Neuronal stem cell (in vitro differentiated cells): ENCODE results near the gene ADD1.
"Not testable (repeated sequence)": the region's sequence is repeated elsewhere in the genome, so short reads cannot be mapped to it uniquely, and the experiment has no call there.

ENCODE experiments used
- DNase-seq: peaks from one replicate; pipeline ENCODE4 v3.0.0-alpha.2; 2013; ENCODE audit warnings: low spot score
- H2AFZ ChIP-seq: one replicate; pipeline ENCODE4 v1.6.1; 2013; ENCODE audit warnings: mild to moderate bottlenecking, low read length, inconsistent platforms
- H2AK5ac ChIP-seq: 2 replicates; pipeline ENCODE4 v1.6.1; 2013; ENCODE audit warnings: low read depth, mild to moderate bottlenecking, inconsistent platforms, low read length, moderate library complexity, mixed read lengths
- H2BK120ac ChIP-seq: 2 replicates; pipeline ENCODE4 v1.6.1; 2013; ENCODE audit warnings: low read depth, mild to moderate bottlenecking, inconsistent platforms, low read length, moderate library complexity, mixed read lengths
- H2BK12ac ChIP-seq: one replicate; pipeline ENCODE4 v1.6.1; 2013; ENCODE audit warnings: low read length, inconsistent platforms
- H2BK15ac ChIP-seq: 2 replicates; pipeline ENCODE4 v1.6.1; 2013; ENCODE audit warnings: mild to moderate bottlenecking, low read length, inconsistent platforms, mixed read lengths
- H2BK5ac ChIP-seq: one replicate; pipeline ENCODE4 v1.6.1; 2013; ENCODE audit warnings: inconsistent platforms, mild to moderate bottlenecking, low read length, moderate library complexity
- H3K14ac ChIP-seq: one replicate; pipeline ENCODE4 v1.6.1; 2013; ENCODE audit warnings: low read length, inconsistent platforms
- H3K18ac ChIP-seq: 2 replicates; pipeline ENCODE4 v1.6.1; 2013; ENCODE audit warnings: low read length, inconsistent platforms
- H3K23ac ChIP-seq: 2 replicates; pipeline ENCODE4 v1.6.1; 2013; ENCODE audit warnings: low read depth, mild to moderate bottlenecking, mixed read lengths, low read length, inconsistent platforms; ENCODE audit not compliant: poor library complexity
- H3K27ac ChIP-seq: replicated peaks from 3 replicates; pipeline ENCODE4 v1.5.1; 2013; ENCODE audit warnings: low read length, inconsistent platforms
- H3K27me3 ChIP-seq, 3 experiments: 2 replicates each; pipeline ENCODE4 v1.6.1; 2013; ENCODE audit warnings: low read length in 3 of 3, mild to moderate bottlenecking in 2 of 3, inconsistent platforms in 1 of 3, low read depth in 1 of 3, mixed read lengths in 1 of 3, moderate library complexity in 1 of 3; ENCODE audit not compliant: control insufficient read depth in 3 of 3, insufficient read depth in 3 of 3
- H3K36me3 ChIP-seq, 2 donors: replicated peaks in 1 of 2; 2 replicates each; pipeline ENCODE4 v1.6.1; 2013; ENCODE audit warnings: low read length in 2 of 2; ENCODE audit not compliant: control insufficient read depth in 2 of 2, insufficient read depth in 2 of 2
- H3K4ac ChIP-seq: 2 replicates; pipeline ENCODE4 v1.6.1; 2013; ENCODE audit warnings: inconsistent platforms, mild to moderate bottlenecking, low read length, moderate library complexity
- H3K4me1 ChIP-seq, 2 donors: 1 replicate in 1 of 2; 2 replicates in 1 of 2; pipeline ENCODE4 v1.6.1; 2013; ENCODE audit warnings: low read length in 2 of 2, low read depth in 1 of 2; ENCODE audit not compliant: control insufficient read depth in 2 of 2, insufficient read depth in 1 of 2
- H3K4me2 ChIP-seq: one replicate; pipeline ENCODE4 v1.6.1; 2013; ENCODE audit warnings: mild to moderate bottlenecking, low read length, inconsistent platforms; ENCODE audit not compliant: insufficient read depth, poor library complexity, severe bottlenecking
- H3K4me3 ChIP-seq, 2 donors: 2 replicates each; pipeline ENCODE4 v1.5.1; 2013; ENCODE audit warnings: low read length in 2 of 2, mild to moderate bottlenecking in 2 of 2, inconsistent platforms in 1 of 2, moderate library complexity in 1 of 2
- H3K79me1 ChIP-seq: one replicate; pipeline ENCODE4 v1.6.1; 2013; ENCODE audit warnings: low read depth, mild to moderate bottlenecking, inconsistent platforms, low read length, moderate library complexity
- H3K9ac ChIP-seq: one replicate; pipeline ENCODE4 v1.6.1; 2013; ENCODE audit warnings: mild to moderate bottlenecking, low read depth, low read length, inconsistent platforms; ENCODE audit not compliant: poor library complexity
- H3K9me3 ChIP-seq, 2 donors: replicated peaks in 1 of 2; 2 replicates each; pipeline versions ENCODE3 to v1.6.1; 2013; ENCODE audit warnings: low read length in 2 of 2, mild to moderate bottlenecking in 2 of 2, inconsistent platforms in 1 of 2, low read depth in 1 of 2, mixed read lengths in 1 of 2, moderate library complexity in 1 of 2; ENCODE audit not compliant: control insufficient read depth in 2 of 2, insufficient read depth in 1 of 2
- H4K8ac ChIP-seq: one replicate; pipeline ENCODE4 v1.6.1; 2013; ENCODE audit warnings: low read depth, mild to moderate bottlenecking, inconsistent platforms, low read length, moderate library complexity
- H4K91ac ChIP-seq: one replicate; pipeline ENCODE4 v1.6.1; 2013; ENCODE audit warnings: low read length, low read depth, mild to moderate bottlenecking, inconsistent platforms; ENCODE audit not compliant: poor library complexity
- WGBS, 2 donors: extraction: QIAGEN DNeasy Blood & Tissue Kit; methylation state at CpG; one replicate each; pipeline ENCODE4 v1.1.7; 2013; ENCODE audit warnings: missing lambda C conversion rate in 2 of 2, mixed read lengths in 1 of 2; ENCODE audit not compliant: insufficient read length in 2 of 2, insufficient replicate concordance in 1 of 2; ENCODE audit errors: extremely low coverage in 2 of 2; 5-methylcytosine and 5-hydroxymethylcytosine counted together

ADD1 gene

DNA sequence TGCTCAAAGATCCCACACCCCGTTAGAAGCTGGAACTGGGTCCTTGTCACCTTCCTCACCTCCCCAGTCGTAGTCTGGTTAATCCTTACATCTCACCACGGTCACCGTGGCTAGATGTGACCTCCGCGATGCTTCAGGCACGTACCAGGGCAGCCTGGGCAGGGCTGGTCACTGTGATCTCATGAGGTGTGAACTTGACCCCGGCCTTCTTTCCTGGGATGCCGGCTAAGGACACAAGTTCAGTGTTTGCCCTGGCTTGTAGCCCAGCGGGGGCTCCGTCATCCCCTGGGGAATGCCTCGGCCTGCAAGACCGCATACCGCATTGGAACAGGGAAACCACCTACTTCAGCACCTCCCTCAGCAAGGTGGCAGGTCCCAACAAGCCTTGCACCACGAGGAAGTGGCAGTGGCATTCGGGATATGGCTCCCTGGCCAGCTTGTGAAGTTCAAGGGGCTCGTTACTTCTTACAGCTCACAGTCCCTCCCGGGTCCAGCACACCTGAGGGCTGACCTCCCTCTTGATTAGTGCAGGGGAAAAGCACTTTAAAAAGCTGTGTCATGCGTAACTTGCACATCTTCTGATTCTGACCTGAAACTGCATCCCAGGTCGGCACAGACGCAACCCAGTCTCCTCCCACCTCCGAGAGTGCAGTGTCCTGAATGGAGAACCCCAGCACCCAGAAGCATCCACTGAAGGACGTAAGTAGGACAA, 93.7 kb downstream of the ADD1 start:
- Histone ChIP-seq H3K79me1 (peaks cover 23% of the 10 kb centered on the region), H3K4ac (no peak overlapping the region), H3K9me3 (no peaks in the 10 kb centered on the region), H4K8ac (no peak overlapping the region), H2BK120ac (no peak overlapping the region), H2AK5ac (no peak overlapping the region), H3K9ac (no peak overlapping the region), H2BK5ac (no peak overlapping the region), H2BK12ac (no peak overlapping the region), H3K27ac (no peak overlapping the region), H3K27me3 (no peaks in the 10 kb centered on the region), H2BK15ac (no peak overlapping the region), H3K14ac (no peak overlapping the region), H4K91ac (no peak overlapping the region), H3K4me1 (peaks cover 6 to 8% of the 10 kb centered on the region in 2 donors), H2AFZ (no peak overlapping the region), H3K4me3 (peak overlapping the region in 1 of 2 donors; percentile 22), H3K4me2 (no peak overlapping the region), H3K36me3 (peaks cover 49 to 73% of the 10 kb centered on the region in 2 donors), H3K18ac (no peak overlapping the region), H3K23ac (no peak overlapping the region)
- no CpG with 5 or more reads among the region's 23 CpGs for WGBS, 2 donors
- DNase-seq = no peak

GRCh38 chr4:2937986-2938385, 94.3 kb downstream of the ADD1 start:
- no peak overlapping the region for H3K14ac ChIP-seq
- H3K4me3 ChIP-seq = no peak overlapping the region
- no peak overlapping the region for H2BK120ac ChIP-seq
- peaks cover 54 to 73% of the 10 kb centered on the region in 2 donors for H3K36me3 ChIP-seq
- no peaks in the 10 kb centered on the region for H3K27me3 ChIP-seq
- no peak for DNase-seq
- no peak overlapping the region for H2BK15ac ChIP-seq
- no peak overlapping the region for H2BK12ac ChIP-seq
- no peaks in the 10 kb centered on the region for H3K9me3 ChIP-seq
- peaks cover 25% of the 10 kb centered on the region for H3K79me1 ChIP-seq
- no CpG with 5 or more reads among the region's 12 CpGs for WGBS, 2 donors
- H4K91ac ChIP-seq = no peak overlapping the region
- no peak overlapping the region for H4K8ac ChIP-seq
- H2AFZ ChIP-seq = no peak overlapping the region
- H3K4ac ChIP-seq = no peak overlapping the region
- no peak overlapping the region for H2AK5ac ChIP-seq
- H3K18ac ChIP-seq = no peak overlapping the region
- H3K9ac ChIP-seq = no peak overlapping the region
- H3K4me2 ChIP-seq = no peak overlapping the region
- peaks cover 6 to 8% of the 10 kb centered on the region in 2 donors for H3K4me1 ChIP-seq
- no peak overlapping the region for H3K23ac ChIP-seq
- H3K27ac ChIP-seq = no peak overlapping the region
- no peak overlapping the region for H2BK5ac ChIP-seq

DNA sequence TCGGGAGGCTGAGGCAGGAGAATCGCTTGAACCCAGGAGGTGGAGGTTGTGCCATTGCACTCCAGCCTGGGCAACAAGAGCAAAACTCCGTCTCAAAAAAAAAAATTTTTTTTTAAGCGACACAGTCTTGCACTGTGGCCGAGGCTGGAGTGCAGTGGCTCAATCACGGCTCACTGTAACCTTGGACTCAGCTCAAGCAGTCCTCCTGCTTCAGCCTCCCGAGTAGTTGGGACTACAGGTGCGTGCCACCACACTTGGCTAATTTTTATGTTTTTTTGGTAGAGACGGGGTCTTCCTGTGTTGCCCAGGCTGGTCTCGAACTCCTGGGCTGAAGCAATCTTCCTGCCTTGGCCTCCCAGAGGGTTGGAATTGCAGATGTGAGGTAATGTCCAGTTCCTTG, 94.8 kb downstream of the ADD1 start:
- not testable (repeated sequence) for H3K27me3 ChIP-seq, H3K23ac ChIP-seq, H3K14ac ChIP-seq, H2BK12ac ChIP-seq, H3K4ac ChIP-seq, H3K4me3 ChIP-seq, H3K18ac ChIP-seq, H3K9ac ChIP-seq, H2BK5ac ChIP-seq, H2AFZ ChIP-seq, H4K8ac ChIP-seq, DNase-seq, H4K91ac ChIP-seq, H2BK120ac ChIP-seq, H2AK5ac ChIP-seq, H3K4me1 ChIP-seq, H2BK15ac ChIP-seq, H3K27ac ChIP-seq, H3K4me2 ChIP-seq, H3K9me3 ChIP-seq
- no CpG with 5 or more reads among the region's 10 CpGs for WGBS, 2 donors
- H3K36me3 ChIP-seq = peaks cover 57 to 73% of the 10 kb centered on the region in 2 donors
- peaks cover 21% of the 10 kb centered on the region for H3K79me1 ChIP-seq

GRCh38 chr4:2938906-2939305, 95.3 kb downstream of the ADD1 start:
- peaks cover 17% of the 10 kb centered on the region for H3K79me1 ChIP-seq
- H3K4me3 ChIP-seq = no peak overlapping the region
- peaks cover 3 to 5% of the 10 kb centered on the region in 2 donors for H3K4me1 ChIP-seq
- H2AK5ac ChIP-seq = no peak overlapping the region
- H2BK120ac ChIP-seq = no peak overlapping the region
- H3K4ac ChIP-seq = no peak overlapping the region
- H3K14ac ChIP-seq = no peak overlapping the region
- no peak overlapping the region for H3K9ac ChIP-seq
- H3K27me3 ChIP-seq = no peaks in the 10 kb centered on the region
- peaks cover 60 to 78% of the 10 kb centered on the region in 2 donors for H3K36me3 ChIP-seq
- DNase-seq = no peak
- H3K27ac ChIP-seq = no peak overlapping the region
- no peaks in the 10 kb centered on the region for H3K9me3 ChIP-seq
- no peak overlapping the region for H2BK5ac ChIP-seq
- H4K8ac ChIP-seq = no peak overlapping the region
- no peak overlapping the region for H3K23ac ChIP-seq
- H4K91ac ChIP-seq = no peak overlapping the region
- WGBS, 2 donors = no CpG with 5 or more reads among the region's 14 CpGs
- peak overlapping the region; percentile 25 for H3K18ac ChIP-seq
- H2AFZ ChIP-seq = no peak overlapping the region
- no peak overlapping the region for H3K4me2 ChIP-seq
- H2BK12ac ChIP-seq = no peak overlapping the region
- no peak overlapping the region for H2BK15ac ChIP-seq
